Fibroblast of skin of abdomen (primary cell): Measurements from ENCODE around the gene INPP4B.

Source experiments
- DNase-seq: peaks from one replicate; pipeline ENCODE4 v3.0.0-alpha.2; 2013

Gene INPP4B

DNA sequence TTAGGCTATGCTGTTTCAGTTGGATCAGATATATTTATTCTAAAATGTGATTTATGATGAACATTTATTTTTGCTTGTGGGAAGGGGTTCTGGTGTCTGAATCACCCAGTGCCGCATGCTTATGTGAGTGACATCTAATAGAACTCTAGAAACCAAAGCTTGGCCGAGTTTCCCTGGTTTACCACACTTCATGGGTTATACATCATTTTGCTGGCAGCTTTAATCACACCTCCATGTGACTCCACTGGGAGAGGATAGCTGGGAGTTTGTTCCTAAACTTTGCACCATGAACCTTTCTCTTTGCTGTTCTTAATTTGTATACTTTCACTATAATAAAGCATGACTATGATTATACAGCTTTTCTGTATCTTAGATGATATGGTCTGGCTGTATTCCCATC is 382.9 kb downstream of the INPP4B start:
- DNase-seq: peak; percentile 71

DNA sequence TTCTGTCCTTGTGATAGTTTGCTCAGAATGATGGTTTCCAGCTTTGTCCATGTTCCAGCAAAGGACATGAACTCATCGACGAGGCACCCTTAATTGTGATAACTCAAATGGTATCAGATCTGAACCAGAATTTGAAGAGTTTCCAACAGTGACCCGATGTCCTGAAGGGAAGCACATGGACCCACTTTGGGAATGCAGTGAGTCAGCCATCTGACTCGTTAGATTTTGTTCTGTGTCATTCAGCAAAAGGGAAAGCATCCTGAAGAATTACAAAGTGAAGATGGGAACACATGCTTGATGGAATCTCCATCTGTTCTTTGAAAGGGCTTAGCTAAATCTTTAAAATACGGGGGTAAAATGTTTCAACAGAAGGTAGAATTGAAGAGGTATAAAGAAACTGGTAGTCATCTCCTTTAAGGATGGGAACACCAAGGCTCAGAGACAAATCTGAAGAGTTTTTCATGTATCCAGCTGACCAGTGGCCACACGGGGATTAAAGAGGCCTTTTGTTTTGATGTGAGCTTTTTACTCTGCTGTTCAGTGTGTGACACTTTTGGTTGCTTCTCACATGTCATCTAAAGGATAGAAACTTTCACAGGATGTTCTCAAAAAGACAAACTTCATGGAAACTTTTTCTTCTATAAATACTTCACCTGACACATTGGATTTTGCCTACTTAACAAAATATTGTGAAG is 393.8 kb downstream of the INPP4B start:
- DNase-seq: peak; percentile 57

DNA sequence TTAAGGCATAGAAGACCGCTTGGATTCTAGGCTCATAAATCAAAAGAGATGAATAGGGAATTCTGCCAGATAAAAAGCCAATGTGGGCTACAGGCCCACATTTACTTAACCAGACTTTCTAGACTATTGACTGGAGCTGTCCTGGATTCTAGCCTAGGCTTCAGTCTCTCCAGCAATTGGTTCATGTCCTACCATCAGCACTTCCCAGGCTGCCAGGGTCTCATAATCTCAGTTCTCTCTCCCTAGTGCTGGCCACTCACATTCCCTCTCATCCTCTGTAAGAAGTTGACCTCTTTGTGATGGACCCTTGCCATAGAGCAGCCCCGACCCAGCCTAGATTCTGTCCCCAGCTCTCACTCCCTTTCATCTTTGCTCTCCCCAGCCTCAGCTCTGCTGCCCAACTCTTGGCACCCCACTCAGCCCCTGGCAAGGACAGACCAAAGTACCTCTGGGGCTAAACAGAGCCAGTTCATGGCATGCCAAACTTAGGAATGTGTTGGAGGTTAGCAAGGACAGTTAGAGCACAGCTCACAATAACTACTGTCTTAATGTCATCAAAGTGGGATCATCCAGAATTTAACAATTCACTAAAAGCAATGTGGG is 396.2 kb downstream of the INPP4B start:
- DNase-seq: no peak

DNA sequence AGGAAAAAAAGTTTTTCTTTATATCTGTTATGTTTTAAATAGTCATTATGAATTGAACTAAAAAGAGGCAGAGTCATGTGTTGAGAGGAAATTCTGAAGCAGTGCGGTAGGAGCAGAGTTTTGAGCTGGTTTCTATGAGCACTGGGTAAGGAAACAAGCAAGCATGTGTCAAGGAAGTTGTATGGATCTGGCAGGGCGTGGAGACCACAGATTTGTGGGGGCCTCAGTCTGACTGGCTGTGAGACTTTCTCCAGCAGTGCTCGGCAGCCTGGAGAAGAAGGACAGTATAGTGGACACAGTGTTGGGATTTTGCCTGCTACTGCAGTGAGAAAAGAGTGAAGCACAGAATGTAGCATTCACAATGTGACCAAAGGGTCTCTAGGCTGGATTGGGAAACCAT is 399.1 kb downstream of the INPP4B start:
- no peak for DNase-seq

DNA sequence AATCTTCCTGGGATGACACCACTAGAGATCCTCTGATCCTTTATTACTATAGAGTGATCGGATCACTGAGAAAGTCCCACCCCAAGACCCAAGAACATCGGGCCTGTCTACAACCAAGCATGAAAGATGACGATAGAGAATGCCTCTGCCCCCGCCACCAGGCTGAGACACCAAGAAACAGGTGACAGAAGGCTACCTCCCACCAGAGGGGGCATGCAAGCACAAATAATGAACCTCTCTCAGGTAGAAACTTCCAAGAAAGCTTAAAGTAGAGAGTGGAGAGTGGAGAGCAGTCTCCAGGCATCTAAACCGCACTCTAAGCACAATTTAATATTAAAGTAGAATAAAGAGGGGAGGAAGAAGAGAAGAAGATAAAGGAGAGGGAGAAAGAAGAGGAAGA is 402.6 kb downstream of the INPP4B start:
- DNase-seq: no peak

DNA sequence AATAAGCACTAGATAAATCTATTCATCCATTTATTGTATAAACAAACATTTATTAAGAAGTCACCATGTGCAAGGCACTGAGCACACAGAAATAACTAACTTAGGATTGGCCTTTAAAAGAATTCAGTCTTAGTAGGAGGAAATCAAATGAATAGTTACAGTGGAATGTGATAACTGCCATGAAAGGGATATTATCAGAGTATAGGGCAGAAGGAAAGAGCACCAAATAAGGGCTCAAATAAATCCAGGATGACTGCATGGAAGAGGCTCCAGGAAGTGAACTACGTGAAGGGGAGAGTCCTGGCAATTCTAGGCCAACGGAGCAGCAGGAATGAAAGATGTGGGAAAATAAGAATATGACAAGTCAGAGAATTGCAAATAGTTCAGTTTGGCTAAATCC is 406.0 kb downstream of the INPP4B start:
- peak; percentile 38 for DNase-seq

DNA sequence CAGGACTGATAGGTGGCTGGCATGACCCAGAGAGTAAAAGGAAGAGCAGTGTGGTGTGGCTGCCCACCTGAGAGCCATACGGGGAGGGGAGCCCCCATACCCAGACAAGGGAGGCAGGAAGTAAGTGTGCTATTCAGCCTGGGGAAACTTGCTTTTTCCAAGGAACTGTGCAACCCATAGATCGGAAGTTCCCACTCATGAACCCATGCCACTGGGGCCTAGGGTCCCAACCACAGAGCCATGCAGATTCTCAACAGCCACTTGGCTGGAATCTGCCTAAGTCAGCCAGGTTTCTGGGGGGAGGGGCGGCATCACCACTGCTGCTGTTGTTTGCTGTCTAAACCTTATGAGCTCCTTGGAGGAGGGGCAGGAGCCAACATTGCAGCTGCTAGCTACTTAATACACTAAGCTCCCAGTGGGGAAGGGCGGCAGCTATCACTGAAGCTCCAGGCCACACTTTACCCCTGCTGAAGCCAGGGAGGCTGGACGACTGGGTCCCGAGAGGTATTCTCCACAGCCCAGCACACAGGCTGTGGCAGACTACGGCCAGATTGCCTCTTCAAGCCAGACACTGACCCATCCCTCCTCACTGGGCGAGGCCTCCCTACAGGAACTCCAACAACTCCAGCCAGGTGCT is 410.4 kb downstream of the INPP4B start:
- DNase-seq: no peak

DNA sequence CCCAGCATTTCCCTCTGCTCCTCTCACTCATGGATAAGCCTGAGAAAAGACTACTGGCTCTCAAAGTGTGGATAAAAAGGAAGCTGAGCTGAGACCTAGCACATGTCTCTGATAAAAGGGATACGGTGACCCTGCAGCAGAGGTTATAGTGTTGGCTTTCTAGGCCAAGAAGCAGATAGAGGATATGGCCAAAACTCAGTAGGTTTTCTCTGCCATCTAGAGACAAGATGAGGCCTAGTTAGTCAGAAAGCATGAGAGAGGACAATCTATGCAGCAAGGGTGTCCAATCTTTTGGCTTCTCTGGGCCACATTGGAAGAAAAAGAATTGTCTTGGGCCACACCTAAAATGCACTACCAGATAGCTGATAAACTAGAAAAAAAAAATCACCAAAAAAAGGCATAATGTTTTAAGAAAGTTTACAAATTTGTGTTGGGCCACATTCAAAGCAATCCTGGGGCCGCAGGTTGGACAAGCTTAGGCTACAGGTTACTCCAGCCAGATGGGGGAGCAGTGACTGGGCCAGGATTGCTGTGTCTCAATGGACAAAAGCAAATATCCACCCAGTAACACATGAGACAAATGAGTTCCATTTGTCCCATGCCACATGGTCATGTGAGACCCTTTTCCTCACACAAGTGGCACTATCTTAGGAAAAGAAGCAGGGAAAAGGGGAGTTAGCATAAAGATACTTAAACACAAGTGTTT is 411.4 kb downstream of the INPP4B start:
- DNase-seq: no peak

DNA sequence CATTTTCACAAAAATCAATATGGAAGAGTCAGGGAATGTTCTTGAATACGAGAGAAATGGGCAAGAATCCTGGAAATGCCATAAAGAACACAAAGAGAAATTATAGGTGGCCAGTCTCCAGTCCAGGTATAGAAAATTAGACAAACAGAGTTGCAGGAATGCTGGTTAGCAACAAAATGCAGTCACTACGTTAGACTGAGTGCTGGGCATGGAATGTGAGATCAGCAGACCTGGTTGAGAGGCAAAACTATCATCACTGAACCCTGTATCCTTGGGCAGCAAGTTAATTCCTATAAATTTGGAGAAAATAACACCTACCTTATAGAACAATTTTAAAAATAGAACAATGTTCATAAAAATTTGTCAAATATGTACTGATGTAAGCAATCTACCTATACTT is 417.4 kb downstream of the INPP4B start:
- DNase-seq: no peak

DNA sequence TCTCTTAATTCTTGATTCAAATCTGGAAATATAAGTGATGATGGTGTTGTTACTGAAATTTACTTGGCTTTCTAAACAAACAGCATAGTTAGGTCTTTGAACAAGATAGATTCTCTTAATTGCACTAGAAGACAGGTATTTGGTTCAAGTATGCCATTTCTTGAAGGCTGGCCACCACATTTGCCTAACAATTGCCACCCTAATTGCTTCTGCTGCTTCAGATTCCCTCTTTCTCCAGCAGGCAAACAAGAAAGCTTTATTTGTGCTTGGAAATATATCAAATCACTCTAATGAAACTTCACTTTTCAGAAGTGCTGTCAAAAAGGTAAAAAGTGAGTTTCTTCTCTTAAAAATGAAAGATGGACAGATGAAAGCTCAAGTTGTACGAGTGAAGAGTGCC is 418.6 kb downstream of the INPP4B start:
- DNase-seq: no peak

DNA sequence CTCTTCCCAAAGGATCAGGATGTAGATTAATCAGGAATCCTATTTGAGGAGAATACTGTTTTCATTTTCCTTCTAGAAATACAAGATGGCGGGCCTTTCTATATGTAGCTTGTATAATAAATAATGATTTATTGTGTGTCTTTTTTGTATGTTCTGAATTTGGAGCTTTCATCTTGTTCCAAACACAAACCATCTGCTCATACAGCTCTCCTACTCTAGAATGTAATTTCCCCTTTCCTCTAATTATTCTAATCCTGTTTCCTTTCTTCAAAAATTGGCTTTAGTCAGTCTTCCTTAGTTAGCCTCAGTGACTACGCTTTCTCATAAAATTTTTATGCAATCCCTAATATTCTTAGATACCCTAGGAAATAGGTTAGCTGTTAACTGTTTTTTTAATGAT is 422.2 kb downstream of the INPP4B start:
- DNase-seq: no peak

DNA sequence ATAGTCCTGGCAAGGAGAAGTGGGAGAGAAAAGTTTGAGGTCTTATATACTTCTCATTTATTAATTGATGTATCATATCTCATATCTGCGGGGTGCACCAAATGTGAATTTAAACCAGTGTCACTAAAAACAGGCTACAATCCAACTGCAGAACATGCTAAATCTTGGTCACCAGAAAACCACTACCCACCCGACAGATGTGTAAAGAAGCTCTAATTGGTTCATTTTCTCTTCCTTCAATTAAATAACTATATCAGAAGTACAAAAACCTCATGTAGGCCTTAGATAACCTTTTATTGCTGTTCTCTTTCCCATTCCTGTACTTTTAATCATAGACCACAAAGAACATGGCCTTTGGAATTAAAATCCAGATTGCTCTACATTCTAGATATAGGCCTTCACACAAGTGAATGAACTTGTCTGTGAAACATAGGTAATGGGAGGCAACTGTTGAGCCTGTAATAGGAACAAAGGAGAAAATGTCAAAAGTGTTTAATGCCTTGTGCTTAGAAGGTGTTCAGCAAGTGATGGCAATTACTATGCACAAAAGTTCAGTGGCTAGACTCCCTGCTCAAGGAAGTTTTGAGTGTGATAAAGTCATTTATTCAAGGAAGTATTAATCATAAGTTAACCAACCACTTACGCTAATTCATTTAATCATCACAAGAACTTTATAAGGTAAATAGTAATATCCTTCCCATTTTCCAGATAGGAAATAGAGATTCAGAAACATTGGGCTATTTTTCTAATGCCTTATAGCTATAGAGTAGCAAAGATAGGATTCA is 425.6 kb downstream of the INPP4B start:
- no peak for DNase-seq

DNA sequence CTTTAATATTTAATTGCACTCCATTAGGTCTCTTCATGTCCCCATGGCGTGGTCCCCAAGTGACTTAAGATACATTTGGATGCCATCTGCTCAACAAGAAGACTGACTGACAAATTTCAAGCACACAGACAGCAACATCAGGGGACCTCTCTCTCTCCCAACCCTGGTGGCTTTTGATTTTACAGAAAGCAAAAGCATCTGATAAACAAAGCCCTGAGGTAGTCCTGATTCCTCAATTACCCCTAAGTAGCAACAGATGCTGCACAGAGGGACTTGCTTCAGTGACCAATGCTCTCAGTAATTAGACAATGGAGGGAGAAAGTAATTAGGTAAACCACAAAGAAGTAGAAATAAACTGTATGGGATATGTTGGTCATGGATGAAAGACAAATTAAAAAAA is 426.4 kb downstream of the INPP4B start:
- no peak for DNase-seq

DNA sequence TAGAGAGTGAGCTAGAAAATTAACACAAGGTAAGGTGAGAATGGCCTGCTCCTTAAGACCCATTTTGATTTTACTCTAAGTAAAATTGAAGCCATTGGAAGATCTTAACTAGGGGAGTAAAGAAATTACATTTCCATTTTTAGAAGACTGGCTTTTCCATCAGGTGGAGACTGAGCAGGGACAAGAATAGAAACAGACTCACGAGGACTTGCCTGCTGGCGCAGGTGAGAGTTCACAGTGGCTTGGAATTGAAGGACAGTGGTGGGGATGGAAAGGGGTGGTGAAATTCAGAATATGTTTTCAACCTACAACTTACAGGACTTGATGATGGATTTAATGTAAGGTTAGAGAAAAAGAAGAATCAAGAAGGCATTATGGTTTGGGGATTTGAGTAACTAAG is 427.4 kb downstream of the INPP4B start:
- DNase-seq: no peak

DNA sequence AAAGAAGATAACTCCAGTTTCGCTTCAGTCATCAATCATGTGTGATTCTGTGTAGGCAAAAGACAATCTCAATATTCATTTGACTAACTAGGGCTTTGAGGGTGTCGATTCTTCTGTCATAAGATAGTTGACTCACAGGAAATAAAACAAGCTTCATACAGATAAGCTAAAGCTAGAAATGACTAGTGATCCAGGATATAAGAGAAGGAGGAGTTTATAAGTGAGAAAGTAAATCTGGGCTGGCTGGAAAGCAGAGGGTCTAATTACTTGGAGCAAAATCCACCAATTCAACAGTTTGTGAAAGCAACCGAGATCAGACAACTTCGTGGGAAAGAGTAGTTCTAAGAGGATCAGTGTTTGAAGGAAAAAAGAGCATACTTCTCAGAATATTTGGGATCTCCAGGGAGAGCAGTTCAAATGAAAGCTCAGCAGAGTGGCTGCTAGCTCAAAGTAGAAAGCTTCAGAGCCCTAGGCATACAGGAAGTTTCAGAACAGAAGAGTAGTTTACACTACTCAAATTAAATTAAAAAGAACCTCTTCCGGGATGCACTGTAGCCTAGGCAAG is 429.3 kb downstream of the INPP4B start:
- peak; percentile 35 for DNase-seq

DNA sequence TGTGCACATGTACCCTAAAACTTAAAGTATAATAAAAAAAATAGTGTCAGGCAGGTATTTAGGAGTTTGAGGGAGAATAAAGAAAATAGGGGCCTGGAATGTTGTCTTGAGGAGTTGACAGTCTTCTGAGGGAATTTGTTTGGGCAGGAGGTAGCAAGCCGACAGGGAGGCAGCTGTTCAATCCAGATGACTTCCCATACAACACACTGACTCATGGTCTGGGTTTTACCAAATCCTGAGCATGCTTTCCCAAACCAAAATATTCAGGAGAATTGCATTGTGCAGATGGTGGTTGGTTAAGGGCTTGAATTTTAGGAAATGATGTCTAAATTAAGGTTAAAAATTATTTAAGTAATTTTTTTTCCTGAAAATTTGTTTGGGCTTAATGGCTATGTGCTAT is 430.0 kb downstream of the INPP4B start:
- peak; percentile 86 for DNase-seq

DNA sequence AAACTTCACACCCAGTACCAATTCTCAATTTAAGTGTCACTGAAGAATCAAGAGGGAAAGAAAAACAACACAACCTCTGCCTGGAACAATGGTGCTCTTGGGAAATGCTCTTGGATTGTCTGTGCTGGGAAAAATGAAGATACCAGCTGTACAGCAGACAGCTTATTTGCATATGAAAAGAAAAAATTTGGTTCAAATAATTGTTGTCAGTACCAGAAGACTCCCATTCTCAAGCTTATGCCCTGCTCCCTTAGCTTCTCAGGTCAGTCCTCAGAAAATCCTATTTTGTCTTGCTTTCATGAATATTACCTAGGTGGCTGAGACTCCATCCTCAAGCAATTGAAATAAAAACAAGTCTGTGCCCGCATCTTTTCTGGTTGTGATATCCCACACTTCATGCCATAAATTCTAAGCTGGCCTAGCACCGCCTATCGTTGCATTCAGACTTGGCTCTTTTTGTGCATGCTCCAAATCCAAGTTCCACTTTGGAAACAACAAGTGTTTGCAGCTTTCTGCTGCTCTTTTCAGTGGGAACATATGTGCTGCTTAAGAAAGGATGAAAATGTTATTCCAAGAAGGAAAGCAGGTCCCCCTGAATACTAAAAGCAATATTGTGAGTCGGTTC is 431.6 kb downstream of the INPP4B start:
- DNase-seq: no peak

DNA sequence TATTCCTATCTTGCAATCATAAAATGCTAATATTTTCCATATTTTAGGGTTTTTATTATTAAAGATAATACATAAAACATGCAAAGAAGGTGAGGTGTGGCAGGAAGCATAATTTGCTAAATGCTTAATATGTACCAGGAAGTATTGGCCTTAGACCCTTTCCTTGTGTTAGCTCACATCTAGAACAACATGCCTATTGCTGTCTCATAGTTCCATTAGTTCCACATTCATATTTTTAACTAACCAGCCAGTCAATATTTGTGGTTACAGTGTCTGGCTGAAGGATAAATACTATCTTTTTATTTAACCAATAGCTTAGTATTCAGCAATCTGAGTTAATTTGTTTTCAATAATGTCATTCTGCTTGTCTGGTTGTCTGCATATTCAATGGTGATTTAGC is 432.6 kb downstream of the INPP4B start:
- DNase-seq: peak; percentile 56

DNA sequence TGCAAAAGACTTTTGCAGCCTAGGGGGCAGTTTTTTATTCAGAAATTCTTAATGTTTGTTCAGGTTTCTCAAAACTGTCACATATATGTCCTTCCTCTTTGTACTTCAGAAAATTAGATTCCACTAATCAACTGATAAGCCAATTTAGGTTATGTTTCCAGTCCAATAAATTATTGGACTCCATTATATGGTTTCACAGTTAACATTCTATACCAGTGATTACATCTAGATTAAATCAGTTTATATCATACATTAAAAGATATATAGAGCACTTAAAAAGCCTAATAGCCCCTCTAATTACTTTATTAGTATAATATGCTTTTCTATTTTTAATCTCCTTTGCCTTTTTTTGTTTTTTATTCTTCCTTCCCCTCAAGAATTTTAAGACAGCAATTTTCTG is 434.1 kb downstream of the INPP4B start:
- no peak for DNase-seq

DNA sequence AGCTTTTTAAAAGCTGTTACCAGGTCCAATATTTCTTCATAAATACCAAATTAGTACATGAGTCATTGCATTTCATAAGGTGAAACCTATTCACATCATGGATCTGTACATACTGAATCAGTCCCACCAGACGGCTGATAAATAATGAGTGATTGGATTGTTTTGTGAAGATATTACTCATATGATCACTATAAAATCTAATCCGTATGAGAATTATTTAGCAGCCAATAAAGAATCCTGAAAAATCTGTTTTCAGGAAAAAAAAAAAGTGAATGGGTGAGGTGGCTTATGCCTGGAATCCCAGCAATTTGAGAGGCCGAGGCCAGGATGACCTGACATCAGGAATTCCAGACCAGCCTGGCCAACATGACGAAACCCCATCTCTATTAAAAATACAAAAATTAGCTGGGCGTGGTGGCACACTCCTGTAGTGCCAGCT is 438.1 kb downstream of the INPP4B start:
- DNase-seq: peak; percentile 77

DNA sequence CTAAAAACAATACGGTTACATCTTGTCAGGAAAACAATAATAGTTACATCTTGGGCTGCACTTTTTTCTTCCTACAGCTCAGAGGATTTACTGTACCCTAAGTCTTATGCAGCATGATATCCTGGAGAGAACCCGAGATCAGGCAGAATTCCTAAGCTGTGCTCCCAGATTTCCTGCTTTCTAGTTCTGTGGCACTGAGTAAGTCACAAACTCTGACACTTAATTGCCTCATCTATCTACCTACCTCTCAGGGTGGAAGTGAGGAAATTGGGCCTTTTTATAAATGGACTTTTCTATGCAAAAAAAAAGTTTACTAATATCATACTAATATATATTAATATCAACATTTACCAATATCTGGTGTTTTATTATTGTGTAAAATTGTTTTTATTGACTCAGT is 438.5 kb downstream of the INPP4B start:
- DNase-seq: peak; percentile 38
